A549 (cell line): Measurements from ENCODE around the gene PLSCR3.

Experiments used
- CBX8 ChIP-seq: fragments of 200-600 bp; sonication (generic); IDR thresholded peaks from 2 replicates; pipeline ENCODE4 v1.6.1; 2016
- CHD4 ChIP-seq: fragments of 200-600 bp; sonication (generic); IDR thresholded peaks from 2 replicates; pipeline ENCODE4 v1.6.1; 2016; ENCODE audit warnings: antibody characterized with exemption, mild to moderate bottlenecking, borderline replicate concordance
- CTCF ChIP-seq: fragments of >200 bp; sonication (Bioruptor Twin); formaldehyde crosslinking; IDR thresholded peaks from 3 replicates; pipeline ENCODE4 v1.5.1; 2016
- EP300 ChIP-seq, 2 experiments: fragments of >200 bp; sonication (Bioruptor Twin); formaldehyde crosslinking; IDR thresholded peaks; 2 replicates in 1 of 2; 3 replicates in 1 of 2; pipeline ENCODE4 v1.6.1; 2016 to 2017
- REST ChIP-seq: fragments of 200-600 bp; sonication (generic); IDR thresholded peaks from 2 replicates; pipeline ENCODE4 v1.6.1; 2016; ENCODE audit warnings: antibody characterized with exemption, mild to moderate bottlenecking, moderate library complexity

GRCh38 chr17:7425316-7425715 lies 31.0 kb upstream of the PLSCR3 start, which contains the start of gene SPEM2:
- TF ChIP-seq CTCF (no peak), REST (no peak), CHD4 (no peak), CBX8 (no peak), EP300 (IDR thresholded peaks at IDR 0.05) (no peak)
